Measurements from ENCODE around the gene CNFN.

GRCh38 chr19:42421101-42421500, 31.0 kb upstream of the CNFN start:
- no peak for TF ChIP-seq EZH2 (IDR thresholded peaks at IDR 0.05; ENCODE audit: low read depth, unreplicated experiment)
- TF ChIP-seq POLR2AphosphoS5 (IDR thresholded peaks at IDR 0.05; ENCODE audit: low read depth) = no peak
- no peak for TF ChIP-seq CTCF (conservative IDR thresholded peaks at IDR 0.05; ENCODE audit: low read depth in 2 of 2)
- no peak for TF ChIP-seq JUNB (IDR thresholded peaks at IDR 0.05; ENCODE audit: unreplicated experiment)
- TF ChIP-seq NANOG (IDR thresholded peaks at IDR 0.05; ENCODE audit: borderline replicate concordance) = no peak
